ENCODE results near the gene SMARCB1. TPM values are rescaled to one million over a fixed set of nuclear protein-coding genes. Genes with fewer than 3 reads are reported as not detected.

SMARCB1 gene
- total RNA-seq, 1 experiment from 2014 or later = 172 TPM

- BruUV-seq (replicated peaks) = no TSS peak
- no peak overlapping the region for H3K4me3 ChIP-seq (ENCODE audit: low read depth, low read length, poor library complexity, severe bottlenecking)
- no peak for DNase-seq (ENCODE audit: low spot score)
- POLR2A ChIA-PET (ENCODE audit: low non-redundant PET) = interaction anchor here (0.6 kb wide), 1 partner anchor 1196 kb away, joined by 4 read pairs; no protein-coding TSS in a partner anchor
- intact Hi-C loops (cut with micrococcal nuclease; ENCODE audit: unreplicated experiment) = no loop called here
- H3K4me1 ChIP-seq (ENCODE audit: insufficient read depth, low read length, poor library complexity, severe bottlenecking) = peaks cover 11% of the 10 kb centered on the region
- 0 out of 2 replicates have a peak, but pooled peaks have one; percentile 12 for TF ChIP-seq CTCF (conservative IDR thresholded peaks at IDR 0.05; ENCODE audit: low read depth, low read length)
- TF ChIP-seq EZH2 (IDR thresholded peaks at IDR 0.05; ENCODE audit: borderline replicate concordance, low read depth, low read length, poor library complexity, severe bottlenecking) = no peak
- H3K27me3 ChIP-seq (replicated peaks; ENCODE audit: insufficient read depth, low read depth, low read length, poor library complexity) = no peaks in the 10 kb centered on the region
- CTCF ChIA-PET = no interaction called here
- H3K36me3 ChIP-seq (ENCODE audit: insufficient read depth, low read length, poor library complexity, severe bottlenecking) = peaks cover 21% of the 10 kb centered on the region
- H3K9me3 ChIP-seq (ENCODE audit: low read depth, low read length, poor library complexity, severe bottlenecking) = no peaks in the 10 kb centered on the region
- no peak overlapping the region for H3K27ac ChIP-seq (ENCODE audit: low read depth, low read length, poor library complexity, severe bottlenecking)
Measured at GRCh38 chr22:23789638-23790037, 2.9 kb downstream of the SMARCB1 start.

- POLR2A ChIA-PET (ENCODE audit: low non-redundant PET) = no interaction called here
Measured at GRCh38 chr22:23790819-23791737, 4.3 kb downstream of the SMARCB1 start.

More at GRCh38 chr22:23790819-23791737, 4.3 kb downstream of the SMARCB1 start:
- Histone ChIP-seq H3K4me1 (ENCODE audit: insufficient read depth, low read length, poor library complexity, severe bottlenecking) (peaks cover 11% of the 10 kb centered on the region), H3K9me3 (ENCODE audit: low read depth, low read length, poor library complexity, severe bottlenecking) (no peaks in the 10 kb centered on the region), H3K27me3 (replicated peaks; ENCODE audit: insufficient read depth, low read depth, low read length, poor library complexity) (no peaks in the 10 kb centered on the region), H3K4me3 (ENCODE audit: low read depth, low read length, poor library complexity, severe bottlenecking) (no peak overlapping the region), H3K36me3 (ENCODE audit: insufficient read depth, low read length, poor library complexity, severe bottlenecking) (peaks cover 26% of the 10 kb centered on the region), H3K27ac (ENCODE audit: low read depth, low read length, poor library complexity, severe bottlenecking) (no peak overlapping the region)
- no peak for DNase-seq (ENCODE audit: low spot score)
- CTCF ChIA-PET = no interaction called here
- no peak for TF ChIP-seq CTCF (conservative IDR thresholded peaks at IDR 0.05; ENCODE audit: low read depth, low read length)
- TF ChIP-seq EZH2 (IDR thresholded peaks at IDR 0.05; ENCODE audit: borderline replicate concordance, low read depth, low read length, poor library complexity, severe bottlenecking) = no peak
- BruUV-seq (replicated peaks) = no TSS peak
- intact Hi-C loops (cut with micrococcal nuclease; ENCODE audit: unreplicated experiment) = no loop called here
